DND-41 (cell line): ENCODE results near the gene SPACA4.

Experiments used
- ATAC-seq: fragments of 200-7000 bp; cut with Tn5 transposase; 3 replicates; pipeline ENCODE4 v1.9.1; 2021; ENCODE audit warnings: low read depth; ENCODE audit not compliant: insufficient read depth
- DNase-seq: peaks from one replicate; pipeline ENCODE4 v3.0.0-alpha.2; 2020
- H2AFZ ChIP-seq: 2 replicates; pipeline ENCODE4 v1.6.0; 2012; ENCODE audit warnings: low read depth, low read length
- H3K27ac ChIP-seq: 2 replicates; pipeline ENCODE4 v1.5.1; 2012; ENCODE audit warnings: low read length, inconsistent platforms
- H3K27me3 ChIP-seq: fragments of 200-600 bp; sonication (generic); 2 replicates; pipeline ENCODE4 v1.6.0; 2012; ENCODE audit warnings: low read length, mild to moderate bottlenecking, inconsistent platforms; ENCODE audit not compliant: insufficient read depth, poor library complexity
- H3K36me3 ChIP-seq: 2 replicates; pipeline ENCODE4 v1.5.1; 2012; ENCODE audit warnings: low read length, inconsistent platforms; ENCODE audit not compliant: insufficient read depth
- H3K4me1 ChIP-seq: 2 replicates; pipeline ENCODE4 v1.5.1; 2012; ENCODE audit warnings: mild to moderate bottlenecking, low read length; ENCODE audit not compliant: insufficient read depth
- H3K4me2 ChIP-seq: 2 replicates; pipeline ENCODE4 v1.6.0; 2012; ENCODE audit warnings: mild to moderate bottlenecking, moderate library complexity, low read length, inconsistent platforms; ENCODE audit not compliant: insufficient read depth
- H3K4me3 ChIP-seq, 2 experiments: fragments of 200-600 bp in 1 of 2; shearing (Covaris generic) in 1 of 2; 2 replicates each; pipeline ENCODE4 v1.5.1; 2012 to 2016; ENCODE audit warnings: inconsistent platforms in 2 of 2, low read length in 2 of 2, mild to moderate bottlenecking in 2 of 2, low read depth in 1 of 2, moderate library complexity in 1 of 2
- H3K79me2 ChIP-seq: 2 replicates; pipeline ENCODE4 v1.6.0; 2012; ENCODE audit warnings: low read length, inconsistent platforms; ENCODE audit not compliant: insufficient read depth
- H3K9ac ChIP-seq: 2 replicates; pipeline ENCODE4 v1.6.0; 2012; ENCODE audit warnings: low read depth, mild to moderate bottlenecking, inconsistent platforms, low read length, moderate library complexity
- H3K9me3 ChIP-seq: 2 replicates; pipeline ENCODE4 v1.5.1; 2012; ENCODE audit warnings: low read length, moderate library complexity, mild to moderate bottlenecking, inconsistent platforms; ENCODE audit not compliant: insufficient read depth, severe bottlenecking
- H4K20me1 ChIP-seq: 2 replicates; pipeline ENCODE4 v1.6.0; 2012; ENCODE audit warnings: low read length; ENCODE audit not compliant: insufficient read depth
- CTCF ChIP-seq: IDR thresholded peaks from 2 replicates; pipeline ENCODE4 v1.5.1; 2012; ENCODE audit warnings: borderline replicate concordance, low read length, moderate library complexity, mild to moderate bottlenecking; ENCODE audit not compliant: poor library complexity, severe bottlenecking; ENCODE audit errors: extremely low read depth
- EZH2 ChIP-seq: IDR thresholded peaks from 3 replicates; pipeline ENCODE4 v1.6.1; 2012; ENCODE audit warnings: borderline replicate concordance, low read depth, mild to moderate bottlenecking, moderate library complexity, low read length, inconsistent platforms; ENCODE audit not compliant: severe bottlenecking

Gene SPACA4

GRCh38 chr19:48608798-48609263, 2.3 kb downstream of the SPACA4 start:
- ATAC-seq (peak; percentile 82), DNase-seq (peak; percentile 52)
- Histone ChIP-seq H2AFZ (0 out of 2 replicates have a peak overlapping the region, but pooled peaks have one; percentile 55), H3K4me1 (no peaks in the 10 kb centered on the region), H4K20me1 (0 out of 2 replicates have a peak, but pooled peaks cover 5% of the 10 kb centered on the region), H3K4me3 (no peak overlapping the region), H3K27me3 (no peaks in the 10 kb centered on the region), H3K4me2 (no peak overlapping the region), H3K36me3 (no peaks in the 10 kb centered on the region), H3K9ac (no peak overlapping the region), H3K79me2 (no peaks in the 10 kb centered on the region), H3K27ac (no peak overlapping the region), H3K9me3 (no peaks in the 10 kb centered on the region)
- TF ChIP-seq EZH2 (no peak), CTCF (peak; percentile 66)

- H4K20me1 ChIP-seq: peaks cover 12% of the 10 kb centered on the region; the same call in 1 of the 2 replicates
- DNase-seq (no peak), ATAC-seq (no peak)
- no peak overlapping the region for H3K27ac ChIP-seq
- H3K27me3 ChIP-seq: no peaks in the 10 kb centered on the region
- TF ChIP-seq CTCF (no peak), EZH2 (no peak)
- no peaks in the 10 kb centered on the region for H3K4me1 ChIP-seq
- H3K9me3 ChIP-seq: no peaks in the 10 kb centered on the region
- H3K4me2 ChIP-seq: no peak overlapping the region
- H3K36me3 ChIP-seq: no peaks in the 10 kb centered on the region
- no peak overlapping the region for H3K9ac ChIP-seq
- no peak overlapping the region for H3K4me3 ChIP-seq
- no peak overlapping the region for H2AFZ ChIP-seq
- no peaks in the 10 kb centered on the region for H3K79me2 ChIP-seq
Measured at GRCh38 chr19:48609571-48610108, 3.1 kb downstream of the SPACA4 start.

- Histone ChIP-seq H3K9ac (no peak overlapping the region), H3K4me3 (no peak overlapping the region), H2AFZ (no peak overlapping the region), H3K9me3 (no peaks in the 10 kb centered on the region), H4K20me1 (peaks cover 33% of the 10 kb centered on the region), H3K36me3 (peaks cover 21% of the 10 kb centered on the region), H3K79me2 (peaks cover 15% of the 10 kb centered on the region), H3K27ac (no peak overlapping the region), H3K4me1 (peaks cover 6% of the 10 kb centered on the region), H3K27me3 (no peaks in the 10 kb centered on the region), H3K4me2 (no peak overlapping the region)
- ATAC-seq: no peak
- TF ChIP-seq EZH2 (no peak), CTCF (no peak)
- no peak for DNase-seq
Measured at GRCh38 chr19:48611872-48612271, 5.3 kb downstream of the SPACA4 start.
